ENCODE measurements around the gene GRB10.
A peak's percentile ranks its signal among the peaks of the same experiment; 100 is the strongest.
"Not testable (repeated sequence)": the region's sequence is repeated elsewhere in the genome, so short reads cannot be mapped to it uniquely, and the experiment has no call there.

The GRB10 gene

DNA sequence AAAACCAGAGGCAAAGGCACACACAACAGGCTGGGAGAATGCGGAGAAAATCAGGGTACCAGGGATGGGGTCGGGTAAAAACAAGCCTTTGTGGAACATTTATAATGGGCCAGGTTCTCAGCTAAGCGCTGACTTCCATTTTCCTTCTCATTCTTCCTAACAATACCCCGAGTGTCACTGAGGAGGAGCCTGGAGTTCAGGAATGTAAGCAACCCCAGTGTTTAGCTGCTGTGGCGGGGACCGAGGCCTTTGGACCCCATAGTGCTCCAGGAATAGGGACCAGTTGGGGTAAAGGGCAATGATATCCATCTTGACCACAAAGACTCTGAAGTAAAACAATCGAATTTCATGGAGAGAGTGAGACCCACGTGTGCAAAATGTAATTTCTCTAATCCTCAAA lies 34.2 kb downstream of the GRB10 start:
- Histone ChIP-seq H3K4me1 (ENCODE audit: control insufficient read depth, insufficient read depth, low read length, poor library complexity, severe bottlenecking) (no peaks in the 10 kb centered on the region), H3K27ac (ENCODE audit: insufficient read depth, low read length, poor library complexity, severe bottlenecking) (no peak overlapping the region), H3K27me3 (replicated peaks; ENCODE audit: control insufficient read depth, insufficient read depth, low read length, poor library complexity, severe bottlenecking) (no peaks in the 10 kb centered on the region), H3K4me3 (ENCODE audit: insufficient read depth, low read depth, low read length, poor library complexity, severe bottlenecking) (no peak overlapping the region), H3K36me3 (ENCODE audit: control insufficient read depth, insufficient read depth, low read length) (no peaks in the 10 kb centered on the region), H3K9me3 (ENCODE audit: control insufficient read depth, low read length) (no peaks in the 10 kb centered on the region)
- DNase-seq = no peak

DNA sequence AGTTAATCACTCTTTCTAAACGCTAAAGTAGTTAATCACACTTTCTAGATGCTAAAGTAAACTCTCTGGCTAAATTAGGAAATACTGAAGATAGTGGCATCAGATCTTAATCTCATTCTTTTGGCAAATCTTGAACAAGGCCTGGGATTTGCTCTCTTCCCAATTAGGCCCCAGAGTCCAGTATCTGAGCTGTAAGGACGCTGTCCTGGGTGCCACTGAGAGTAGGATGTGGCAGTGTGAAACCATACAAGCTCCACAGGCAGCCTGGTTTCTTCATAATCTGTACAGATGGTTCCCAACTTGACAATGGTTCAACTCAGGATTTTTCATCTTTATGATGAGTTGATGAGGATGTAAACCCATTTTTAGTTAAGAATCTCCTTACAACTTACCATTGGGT lies 36.9 kb downstream of the GRB10 start:
- Histone ChIP-seq H3K9me3 (ENCODE audit: control insufficient read depth, low read length) (no peaks in the 10 kb centered on the region), H3K4me3 (ENCODE audit: insufficient read depth, low read depth, low read length, poor library complexity, severe bottlenecking) (no peak overlapping the region), H3K4me1 (ENCODE audit: control insufficient read depth, insufficient read depth, low read length, poor library complexity, severe bottlenecking) (no peaks in the 10 kb centered on the region), H3K27ac (ENCODE audit: insufficient read depth, low read length, poor library complexity, severe bottlenecking) (no peak overlapping the region), H3K36me3 (ENCODE audit: control insufficient read depth, insufficient read depth, low read length) (no peaks in the 10 kb centered on the region), H3K27me3 (replicated peaks; ENCODE audit: control insufficient read depth, insufficient read depth, low read length, poor library complexity, severe bottlenecking) (no peaks in the 10 kb centered on the region)
- no peak for DNase-seq

GRCh38 chr7:50745336-50745735 lies 37.4 kb downstream of the GRB10 start:
- Histone ChIP-seq H3K9me3 (ENCODE audit: control insufficient read depth, low read length) (no peaks in the 10 kb centered on the region), H3K36me3 (ENCODE audit: control insufficient read depth, insufficient read depth, low read length) (no peaks in the 10 kb centered on the region), H3K27me3 (replicated peaks; ENCODE audit: control insufficient read depth, insufficient read depth, low read length, poor library complexity, severe bottlenecking) (no peaks in the 10 kb centered on the region), H3K4me3 (ENCODE audit: insufficient read depth, low read depth, low read length, poor library complexity, severe bottlenecking) (no peak overlapping the region), H3K27ac (ENCODE audit: insufficient read depth, low read length, poor library complexity, severe bottlenecking) (no peak overlapping the region), H3K4me1 (ENCODE audit: control insufficient read depth, insufficient read depth, low read length, poor library complexity, severe bottlenecking) (no peaks in the 10 kb centered on the region)
- no peak for DNase-seq

DNA sequence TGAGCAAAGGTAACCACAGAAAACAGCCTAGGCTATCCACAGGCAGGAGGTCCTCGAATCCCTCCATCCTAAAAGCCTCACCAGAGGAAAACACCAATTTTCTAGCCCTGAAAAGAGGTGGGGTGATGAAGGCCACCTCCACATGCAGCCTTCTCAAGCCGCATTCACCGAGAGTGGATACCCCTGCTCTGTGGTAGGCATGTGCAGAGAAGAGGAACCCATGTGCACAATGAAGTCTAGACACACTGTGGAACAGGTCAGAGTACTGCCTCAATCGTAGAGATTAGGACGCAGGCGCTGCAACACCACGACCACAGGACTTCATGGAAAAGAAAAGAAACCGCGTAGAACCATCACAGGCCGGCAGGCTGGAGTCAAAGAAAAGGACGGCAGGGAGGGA lies 38.8 kb downstream of the GRB10 start:
- DNase-seq = no peak
- Histone ChIP-seq H3K27ac (ENCODE audit: insufficient read depth, low read length, poor library complexity, severe bottlenecking) (no peak overlapping the region), H3K36me3 (ENCODE audit: control insufficient read depth, insufficient read depth, low read length) (no peaks in the 10 kb centered on the region), H3K27me3 (replicated peaks; ENCODE audit: control insufficient read depth, insufficient read depth, low read length, poor library complexity, severe bottlenecking) (no peaks in the 10 kb centered on the region), H3K4me3 (ENCODE audit: insufficient read depth, low read depth, low read length, poor library complexity, severe bottlenecking) (no peak overlapping the region), H3K9me3 (ENCODE audit: control insufficient read depth, low read length) (no peaks in the 10 kb centered on the region), H3K4me1 (ENCODE audit: control insufficient read depth, insufficient read depth, low read length, poor library complexity, severe bottlenecking) (peaks cover 6% of the 10 kb centered on the region)

DNA sequence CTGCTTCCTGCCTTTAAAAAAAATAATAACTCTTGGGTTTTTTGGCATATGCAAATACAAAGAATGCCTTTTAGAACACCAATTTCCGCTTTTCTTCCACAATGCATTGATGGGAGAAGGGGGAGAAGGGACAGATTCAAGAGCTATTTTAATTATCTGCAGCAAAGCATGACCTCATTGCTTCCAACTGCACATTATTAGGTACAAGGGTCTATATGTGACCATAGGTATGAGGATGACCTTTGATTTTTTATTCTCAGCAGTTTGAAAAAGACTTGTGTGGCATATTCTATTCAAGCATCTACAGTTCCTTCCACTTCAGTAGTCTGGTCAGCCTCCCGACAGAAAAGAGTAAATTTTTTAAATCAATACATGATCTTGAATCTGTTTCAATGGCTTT lies 39.7 kb downstream of the GRB10 start:
- Histone ChIP-seq H3K27ac (ENCODE audit: insufficient read depth, low read length, poor library complexity, severe bottlenecking) (no peak overlapping the region), H3K27me3 (replicated peaks; ENCODE audit: control insufficient read depth, insufficient read depth, low read length, poor library complexity, severe bottlenecking) (no peaks in the 10 kb centered on the region), H3K9me3 (ENCODE audit: control insufficient read depth, low read length) (no peaks in the 10 kb centered on the region), H3K4me3 (ENCODE audit: insufficient read depth, low read depth, low read length, poor library complexity, severe bottlenecking) (no peak overlapping the region), H3K36me3 (ENCODE audit: control insufficient read depth, insufficient read depth, low read length) (no peaks in the 10 kb centered on the region), H3K4me1 (ENCODE audit: control insufficient read depth, insufficient read depth, low read length, poor library complexity, severe bottlenecking) (peaks cover 6% of the 10 kb centered on the region)
- DNase-seq = no peak

GRCh38 chr7:50742401-50742800 lies 40.3 kb downstream of the GRB10 start:
- Histone ChIP-seq H3K9me3 (ENCODE audit: control insufficient read depth, low read length) (no peaks in the 10 kb centered on the region), H3K27ac (ENCODE audit: insufficient read depth, low read length, poor library complexity, severe bottlenecking) (no peak overlapping the region), H3K27me3 (replicated peaks; ENCODE audit: control insufficient read depth, insufficient read depth, low read length, poor library complexity, severe bottlenecking) (no peaks in the 10 kb centered on the region), H3K4me3 (ENCODE audit: insufficient read depth, low read depth, low read length, poor library complexity, severe bottlenecking) (no peak overlapping the region), H3K36me3 (ENCODE audit: control insufficient read depth, insufficient read depth, low read length) (no peaks in the 10 kb centered on the region), H3K4me1 (ENCODE audit: control insufficient read depth, insufficient read depth, low read length, poor library complexity, severe bottlenecking) (peaks cover 6% of the 10 kb centered on the region)
- no peak for DNase-seq

DNA sequence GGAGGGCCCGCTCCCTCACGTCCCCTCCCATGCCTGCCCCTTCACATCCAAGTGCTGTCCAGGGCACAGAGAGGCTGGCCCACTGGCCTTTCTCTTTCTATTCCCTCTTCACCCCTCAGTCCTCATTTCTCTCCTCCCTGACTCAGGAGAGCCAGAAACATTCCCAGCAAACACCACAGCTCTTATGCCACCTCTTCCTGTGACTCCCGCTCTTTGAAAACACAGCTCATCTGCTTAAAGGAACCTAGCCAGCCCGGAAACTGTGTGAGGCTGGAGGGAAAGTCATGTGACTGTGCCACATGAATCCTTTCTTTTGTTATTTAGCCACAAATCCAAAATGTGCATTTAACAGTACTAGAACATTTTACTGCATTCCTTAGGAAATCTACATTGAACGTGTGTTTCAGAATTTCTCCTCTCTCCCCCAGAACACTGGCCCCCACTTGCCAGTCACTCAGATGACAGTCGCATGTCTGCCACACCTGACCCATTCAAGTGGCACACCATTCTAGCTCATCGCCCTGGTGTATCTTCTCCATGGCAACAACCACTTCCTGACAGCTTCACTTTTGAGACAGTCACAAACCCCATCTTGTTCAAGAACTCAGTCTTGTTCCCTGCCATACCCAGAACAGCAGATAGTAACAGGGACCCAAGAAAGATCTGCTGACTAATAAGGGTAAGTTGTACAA lies 42.8 kb downstream of the GRB10 start:
- Histone ChIP-seq H3K27me3 (replicated peaks; ENCODE audit: control insufficient read depth, insufficient read depth, low read length, poor library complexity, severe bottlenecking) (no peaks in the 10 kb centered on the region), H3K4me3 (ENCODE audit: insufficient read depth, low read depth, low read length, poor library complexity, severe bottlenecking) (peak overlapping the region; percentile 7), H3K4me1 (ENCODE audit: control insufficient read depth, insufficient read depth, low read length, poor library complexity, severe bottlenecking) (peaks cover 6% of the 10 kb centered on the region), H3K9me3 (ENCODE audit: control insufficient read depth, low read length) (no peaks in the 10 kb centered on the region), H3K36me3 (ENCODE audit: control insufficient read depth, insufficient read depth, low read length) (no peaks in the 10 kb centered on the region), H3K27ac (ENCODE audit: insufficient read depth, low read length, poor library complexity, severe bottlenecking) (peak overlapping the region; percentile 68)
- peak; percentile 31 to 60 (median 34) for DNase-seq

DNA sequence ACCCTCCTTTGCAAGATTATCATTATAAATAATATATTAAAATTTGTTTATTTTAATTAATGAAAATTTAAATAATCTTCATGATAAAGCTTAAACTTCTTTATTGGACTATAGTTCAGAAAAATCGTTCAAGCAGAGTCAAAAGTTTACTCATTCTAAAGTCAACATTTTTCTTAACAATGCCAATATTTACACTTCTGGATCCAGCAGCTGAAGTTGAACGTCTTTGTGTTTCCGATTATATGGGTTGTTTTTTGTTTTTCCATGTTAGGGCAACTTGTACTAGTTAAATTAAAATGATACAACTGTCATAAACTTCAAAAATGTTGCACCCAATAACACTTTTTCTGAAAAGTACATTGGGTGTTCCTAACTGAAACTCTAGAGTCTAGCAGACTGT lies 43.8 kb downstream of the GRB10 start:
- Histone ChIP-seq H3K4me3 (ENCODE audit: insufficient read depth, low read depth, low read length, poor library complexity, severe bottlenecking) (no peak overlapping the region), H3K27me3 (replicated peaks; ENCODE audit: control insufficient read depth, insufficient read depth, low read length, poor library complexity, severe bottlenecking) (no peaks in the 10 kb centered on the region), H3K9me3 (ENCODE audit: control insufficient read depth, low read length) (no peaks in the 10 kb centered on the region), H3K36me3 (ENCODE audit: control insufficient read depth, insufficient read depth, low read length) (no peaks in the 10 kb centered on the region), H3K4me1 (ENCODE audit: control insufficient read depth, insufficient read depth, low read length, poor library complexity, severe bottlenecking) (peaks cover 6% of the 10 kb centered on the region), H3K27ac (ENCODE audit: insufficient read depth, low read length, poor library complexity, severe bottlenecking) (peak overlapping the region; percentile 68)
- no peak for DNase-seq

DNA sequence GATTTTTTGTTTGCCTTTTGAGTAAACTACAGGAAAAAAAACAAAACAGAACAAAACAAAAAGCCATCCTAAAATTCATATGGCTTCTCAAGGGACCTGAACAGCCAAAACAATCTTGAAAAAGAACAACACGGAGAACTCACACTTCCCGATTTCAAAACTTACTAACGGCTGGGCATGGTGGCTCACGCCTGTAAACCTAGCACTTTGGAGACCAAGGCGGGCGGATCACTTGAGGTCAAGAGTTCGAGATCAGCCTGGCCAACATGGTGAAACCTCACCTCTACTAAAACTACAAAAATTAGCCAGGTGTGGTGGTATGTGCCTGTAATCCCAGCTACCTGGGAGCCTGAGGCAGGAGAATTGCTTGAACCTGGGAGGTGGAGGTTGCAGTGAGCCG lies 46.9 kb downstream of the GRB10 start:
- H3K4me1 ChIP-seq (ENCODE audit: control insufficient read depth, insufficient read depth, low read length, poor library complexity, severe bottlenecking); H3K27me3 ChIP-seq (replicated peaks; ENCODE audit: control insufficient read depth, insufficient read depth, low read length, poor library complexity, severe bottlenecking); H3K36me3 ChIP-seq (ENCODE audit: control insufficient read depth, insufficient read depth, low read length); H3K4me3 ChIP-seq (ENCODE audit: insufficient read depth, low read depth, low read length, poor library complexity, severe bottlenecking); H3K9me3 ChIP-seq (ENCODE audit: control insufficient read depth, low read length); H3K27ac ChIP-seq (ENCODE audit: insufficient read depth, low read length, poor library complexity, severe bottlenecking); DNase-seq: not testable (repeated sequence)

GRCh38 chr7:50735333-50735732 lies 47.4 kb downstream of the GRB10 start:
- DNase-seq = no peak
- peaks cover 6% of the 10 kb centered on the region for H3K4me1 ChIP-seq (ENCODE audit: control insufficient read depth, insufficient read depth, low read length, poor library complexity, severe bottlenecking)
- no peaks in the 10 kb centered on the region for H3K36me3 ChIP-seq (ENCODE audit: control insufficient read depth, insufficient read depth, low read length)
- H3K27me3 ChIP-seq (replicated peaks; ENCODE audit: control insufficient read depth, insufficient read depth, low read length, poor library complexity, severe bottlenecking) = no peaks in the 10 kb centered on the region
- no peak overlapping the region for H3K4me3 ChIP-seq (ENCODE audit: insufficient read depth, low read depth, low read length, poor library complexity, severe bottlenecking)
- no peaks in the 10 kb centered on the region for H3K9me3 ChIP-seq (ENCODE audit: control insufficient read depth, low read length)
- H3K27ac ChIP-seq (ENCODE audit: insufficient read depth, low read length, poor library complexity, severe bottlenecking) = no peak overlapping the region
